Fibroblast of lung (primary cell): ENCODE data around the gene HTR7.

Experiments used
- EZH2 ChIP-seq: IDR thresholded peaks from 2 replicates; pipeline ENCODE4 v1.5.1; 2012; ENCODE audit warnings: low read length, control low read depth, mild to moderate bottlenecking; ENCODE audit errors: missing control alignments
- TF ChIP-seq, protein P1 (sequence below), 2 donors: IDR thresholded peaks in 1 of 2; conservative IDR thresholded peaks in 1 of 2; 1 replicate in 1 of 2; 2 replicates in 1 of 2; pipeline ENCODE4 v1.5.1; 2011 to 2012; ENCODE audit warnings: low read length in 2 of 2, control low read depth in 1 of 2, inconsistent platforms in 1 of 2, low read depth in 1 of 2, mild to moderate bottlenecking in 1 of 2

DNA sequence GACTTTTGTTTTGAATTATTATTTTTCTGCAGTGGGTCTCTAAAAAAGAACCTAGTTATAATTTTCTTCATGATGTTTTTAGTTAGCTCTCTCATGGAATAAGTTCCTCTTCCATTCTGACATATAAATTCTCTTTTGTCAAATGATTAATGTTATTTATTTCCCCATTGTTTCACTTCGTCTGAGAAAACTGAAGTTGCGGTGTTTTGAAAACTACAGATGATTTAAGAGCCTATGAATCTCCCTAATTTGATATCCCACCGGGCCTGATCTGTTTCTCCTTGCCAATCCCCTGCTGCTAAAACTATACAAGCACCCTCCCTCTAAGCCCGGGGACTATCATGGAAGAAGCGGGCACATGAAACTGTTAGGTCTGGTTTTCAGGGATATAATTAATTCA lies 41.4 kb downstream of the HTR7 start:
- no peak for TF ChIP-seq EZH2
- TF ChIP-seq, protein P1, sequence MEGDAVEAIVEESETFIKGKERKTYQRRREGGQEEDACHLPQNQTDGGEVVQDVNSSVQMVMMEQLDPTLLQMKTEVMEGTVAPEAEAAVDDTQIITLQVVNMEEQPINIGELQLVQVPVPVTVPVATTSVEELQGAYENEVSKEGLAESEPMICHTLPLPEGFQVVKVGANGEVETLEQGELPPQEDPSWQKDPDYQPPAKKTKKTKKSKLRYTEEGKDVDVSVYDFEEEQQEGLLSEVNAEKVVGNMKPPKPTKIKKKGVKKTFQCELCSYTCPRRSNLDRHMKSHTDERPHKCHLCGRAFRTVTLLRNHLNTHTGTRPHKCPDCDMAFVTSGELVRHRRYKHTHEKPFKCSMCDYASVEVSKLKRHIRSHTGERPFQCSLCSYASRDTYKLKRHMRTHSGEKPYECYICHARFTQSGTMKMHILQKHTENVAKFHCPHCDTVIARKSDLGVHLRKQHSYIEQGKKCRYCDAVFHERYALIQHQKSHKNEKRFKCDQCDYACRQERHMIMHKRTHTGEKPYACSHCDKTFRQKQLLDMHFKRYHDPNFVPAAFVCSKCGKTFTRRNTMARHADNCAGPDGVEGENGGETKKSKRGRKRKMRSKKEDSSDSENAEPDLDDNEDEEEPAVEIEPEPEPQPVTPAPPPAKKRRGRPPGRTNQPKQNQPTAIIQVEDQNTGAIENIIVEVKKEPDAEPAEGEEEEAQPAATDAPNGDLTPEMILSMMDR (conservative IDR thresholded peaks at IDR 0.05 in 1 of 2, IDR thresholded peaks at IDR 0.05 in 1 of 2; ENCODE audit: low read depth in 1 of 2, low read length in 2 of 2): no peak
